SU-DHL-6 (cell line): Measurements from ENCODE around the gene NUMA1.

ENCODE experiments used
- H2AFZ ChIP-seq: fragments of 200-600 bp; sonication (generic); 2 replicates; pipeline ENCODE4 v1.6.1; 2014; ENCODE audit warnings: low read depth, mild to moderate bottlenecking, moderate library complexity, mixed read lengths, antibody characterized with exemption, low read length; ENCODE audit not compliant: severe bottlenecking
- H3F3A ChIP-seq: fragments of 200-600 bp; shearing (Covaris generic); 2 replicates; pipeline ENCODE4 v1.6.0; 2016; ENCODE audit warnings: antibody characterized with exemption, mild to moderate bottlenecking; ENCODE audit not compliant: insufficient read depth
- H3K27ac ChIP-seq: fragments of 200-600 bp; sonication (generic); 2 replicates; pipeline ENCODE4 v1.5.1; 2016; ENCODE audit warnings: low read depth, mild to moderate bottlenecking, low read length, moderate library complexity, mixed read lengths
- H3K27me3 ChIP-seq: fragments of 200-600 bp; sonication (generic), shearing (Covaris generic); 2 replicates; pipeline ENCODE4 v1.6.0; 2014; ENCODE audit warnings: mild to moderate bottlenecking, low read length
- H3K36me3 ChIP-seq: fragments of 200-600 bp; sonication (generic); 2 replicates; pipeline ENCODE4 v1.6.1; 2014; ENCODE audit warnings: mild to moderate bottlenecking, low read length, mixed read lengths
- H3K4me2 ChIP-seq: fragments of 300-600, 200-600 bp; shearing (Covaris generic), sonication (generic); 2 replicates; pipeline ENCODE4 v1.6.0; 2014; ENCODE audit warnings: low read length, low read depth, mild to moderate bottlenecking; ENCODE audit not compliant: poor library complexity, severe bottlenecking
- H3K4me3 ChIP-seq: fragments of 200-600 bp; sonication (generic); 2 replicates; pipeline ENCODE4 v1.5.1; 2014; ENCODE audit warnings: antibody characterized with exemption, low read length, mild to moderate bottlenecking, mixed read lengths; ENCODE audit not compliant: insufficient read depth, poor library complexity, severe bottlenecking
- H3K79me2 ChIP-seq: fragments of 200-600 bp; sonication (generic); 2 replicates; pipeline ENCODE4 v1.6.1; 2014; ENCODE audit warnings: mild to moderate bottlenecking, low read length, moderate library complexity; ENCODE audit not compliant: insufficient read depth
- H3K9ac ChIP-seq: fragments of 200-600 bp; sonication (generic); 2 replicates; pipeline ENCODE4 v1.7.0; 2014; ENCODE audit warnings: mild to moderate bottlenecking, low read length
- H3K9me2 ChIP-seq: fragments of 200-600 bp; sonication (generic); replicated peaks from 2 replicates; pipeline ENCODE4 v1.6.1; 2014; ENCODE audit warnings: low read length; ENCODE audit not compliant: insufficient read depth
- H3K9me3 ChIP-seq: fragments of 200-600 bp; sonication (generic); 2 replicates; pipeline ENCODE4 v1.6.1; 2014; ENCODE audit warnings: low read length, mixed read lengths; ENCODE audit not compliant: insufficient read depth
- H4K20me1 ChIP-seq: fragments of 200-600 bp; sonication (generic); 2 replicates; pipeline ENCODE4 v1.6.1; 2014; ENCODE audit warnings: low read depth, mild to moderate bottlenecking, antibody characterized with exemption, low read length, moderate library complexity, mixed read lengths
- CTCF ChIP-seq: fragments of 200-600 bp; sonication (generic); IDR thresholded peaks from one replicate; pipeline ENCODE4 v1.5.1; 2017; ENCODE audit warnings: antibody characterized with exemption, mild to moderate bottlenecking, low read length, moderate library complexity; ENCODE audit not compliant: insufficient read depth, poor library complexity, severe bottlenecking
- EZH2phosphoT487 ChIP-seq: fragments of 200-600 bp; sonication (generic), shearing (Covaris generic); conservative IDR thresholded peaks from 2 replicates; pipeline ENCODE4 v1.6.1; 2018; ENCODE audit warnings: mild to moderate bottlenecking, antibody characterized with exemption, low read length, moderate library complexity, mixed read lengths

The NUMA1 gene

DNA sequence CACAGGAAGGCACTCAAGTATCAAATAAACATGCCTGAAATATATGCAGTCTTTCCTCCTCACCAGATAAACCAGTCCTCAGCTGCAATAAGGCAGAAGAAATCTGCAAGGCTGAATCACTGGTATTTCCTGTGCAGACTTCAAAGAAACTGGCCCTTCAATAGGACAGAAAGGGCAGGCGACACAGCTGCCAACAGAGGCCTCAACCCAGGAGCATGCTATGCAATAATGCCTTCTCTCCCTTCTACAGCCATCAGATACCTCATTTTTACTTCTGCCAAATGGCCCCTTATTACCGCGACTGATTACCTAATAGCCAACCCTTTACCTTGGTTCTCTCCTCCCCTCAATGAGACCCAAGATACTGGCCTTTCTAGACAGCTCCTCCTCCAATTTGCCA is 8.0 kb downstream of the NUMA1 start:
- no peaks in the 10 kb centered on the region for H3K27me3 ChIP-seq
- no peak overlapping the region for H3K4me2 ChIP-seq
- peaks cover 7% of the 10 kb centered on the region; the same call in 1 of the 2 replicates for H3K36me3 ChIP-seq
- H3K9me2 ChIP-seq: no peaks in the 10 kb centered on the region
- TF ChIP-seq CTCF (no peak), EZH2phosphoT487 (no peak)
- peaks cover 3% of the 10 kb centered on the region; the same call in 1 of the 2 replicates for H4K20me1 ChIP-seq
- H3K27ac ChIP-seq: no peak overlapping the region
- H2AFZ ChIP-seq: no peak overlapping the region
- H3K4me3 ChIP-seq: no peak overlapping the region
- H3K9me3 ChIP-seq: no peaks in the 10 kb centered on the region
- H3K79me2 ChIP-seq: peaks cover 97% of the 10 kb centered on the region
- H3F3A ChIP-seq: no peaks in the 10 kb centered on the region
- no peak overlapping the region for H3K9ac ChIP-seq

- H3K9me2 ChIP-seq: no peaks in the 10 kb centered on the region
- no peak overlapping the region for H3K9ac ChIP-seq
- H3K4me3 ChIP-seq: no peak overlapping the region
- TF ChIP-seq EZH2phosphoT487 (no peak), CTCF (no peak)
- no peak overlapping the region for H2AFZ ChIP-seq
- no peak overlapping the region for H3K4me2 ChIP-seq
- H3K9me3 ChIP-seq: no peaks in the 10 kb centered on the region
- no peaks in the 10 kb centered on the region; the same call in 1 of the 2 replicates for H3F3A ChIP-seq
- H3K79me2 ChIP-seq: peaks cover 96% of the 10 kb centered on the region
- H4K20me1 ChIP-seq: peaks cover 3% of the 10 kb centered on the region; the same call in 1 of the 2 replicates
- H3K27ac ChIP-seq: no peak overlapping the region
- no peaks in the 10 kb centered on the region for H3K27me3 ChIP-seq
- peaks cover 7% of the 10 kb centered on the region; the same call in 1 of the 2 replicates for H3K36me3 ChIP-seq
Measured at GRCh38 chr11:72070491-72070890, 9.9 kb downstream of the NUMA1 start.

DNA sequence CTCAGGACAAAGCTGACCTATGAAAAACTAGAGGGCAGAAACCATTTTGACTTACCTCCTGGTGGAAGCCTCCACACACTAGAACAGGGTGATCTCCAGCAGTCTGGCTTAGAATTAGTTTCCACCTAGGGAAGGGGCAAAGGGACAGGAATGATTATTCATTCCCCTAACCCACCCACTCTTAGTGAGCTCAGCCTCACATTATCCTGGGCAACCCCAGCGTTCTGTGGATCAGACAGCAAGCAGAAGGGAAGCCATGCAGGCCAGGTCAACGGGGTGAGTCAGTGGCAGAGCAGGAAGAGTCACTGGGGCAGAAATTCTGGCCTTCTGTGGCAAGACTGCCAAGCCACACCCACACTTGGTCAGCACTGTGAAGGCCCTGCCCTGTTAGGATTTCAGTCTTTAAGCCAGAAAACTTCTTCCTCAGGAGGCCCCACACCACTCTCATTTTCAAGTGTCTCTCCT is 10.5 kb downstream of the NUMA1 start:
- Histone ChIP-seq H3K4me2 (no peak overlapping the region), H3K9me3 (no peaks in the 10 kb centered on the region), H4K20me1 (peaks cover 3% of the 10 kb centered on the region; the same call in 1 of the 2 replicates), H3K36me3 (peaks cover 11% of the 10 kb centered on the region; the same call in 1 of the 2 replicates), H3K27ac (no peak overlapping the region), H3F3A (peaks cover 3% of the 10 kb centered on the region; the same call in 1 of the 2 replicates), H3K27me3 (no peaks in the 10 kb centered on the region), H3K4me3 (no peak overlapping the region), H3K9me2 (no peaks in the 10 kb centered on the region), H3K79me2 (peaks cover 95% of the 10 kb centered on the region), H3K9ac (no peak overlapping the region), H2AFZ (no peak overlapping the region)
- no peak for TF ChIP-seq CTCF
- TF ChIP-seq EZH2phosphoT487: no peak
